HuH-7 (cell line): ENCODE results near the gene OPTN.
A peak's percentile ranks its signal among the peaks of the same experiment; 100 is the strongest.
"Not testable (repeated sequence)": the region's sequence is repeated elsewhere in the genome, so short reads cannot be mapped to it uniquely, and the experiment has no call there.

Source experiments
- DNase-seq: peaks from one replicate; pipeline ENCODE4 v3.0.0; 2011; ENCODE audit warnings: low spot score

The OPTN gene

GRCh38 chr10:13090289-13090688 is 9.7 kb upstream of the OPTN start:
- no peak for DNase-seq

- DNase-seq = no peak
Observed at GRCh38 chr10:13091801-13092200, 8.2 kb upstream of the OPTN start.

- no peak for DNase-seq
Observed at GRCh38 chr10:13092291-13093102, 7.5 kb upstream of the OPTN start.

GRCh38 chr10:13094082-13094481 is 5.9 kb upstream of the OPTN start:
- not testable (repeated sequence) for DNase-seq

GRCh38 chr10:13095094-13095493 is 4.9 kb upstream of the OPTN start:
- no peak for DNase-seq

GRCh38 chr10:13095929-13096328 is 4.0 kb upstream of the OPTN start:
- no peak for DNase-seq

GRCh38 chr10:13099144-13099665 is 758 bp upstream of the OPTN start:
- DNase-seq = peak; percentile 70

GRCh38 chr10:13100349-13101294 is 659 bp downstream of the OPTN start:
- DNase-seq = peak; percentile 26

GRCh38 chr10:13102002-13102794 is 2.2 kb downstream of the OPTN start:
- DNase-seq = peak; percentile 51

- no peak for DNase-seq
Observed at GRCh38 chr10:13103554-13103953, 3.6 kb downstream of the OPTN start.

GRCh38 chr10:13104697-13105096 is 4.7 kb downstream of the OPTN start:
- no peak for DNase-seq

- DNase-seq = no peak
Observed at GRCh38 chr10:13105184-13105583, 5.2 kb downstream of the OPTN start.

- DNase-seq = no peak
Observed at GRCh38 chr10:13106387-13107045, 6.6 kb downstream of the OPTN start.

GRCh38 chr10:13110908-13111307 is 10.9 kb downstream of the OPTN start:
- no peak for DNase-seq

- DNase-seq = no peak
Observed at GRCh38 chr10:13113544-13113943, 13.6 kb downstream of the OPTN start.

GRCh38 chr10:13115832-13116803 is 16.2 kb downstream of the OPTN start:
- peak; percentile 21 for DNase-seq

- no peak for DNase-seq
Observed at GRCh38 chr10:13117841-13118783, 18.1 kb downstream of the OPTN start.

- no peak for DNase-seq
Observed at GRCh38 chr10:13118784-13119410, 18.9 kb downstream of the OPTN start.
